HS-27A (cell line): ENCODE measurements around the gene MET.
A peak's percentile ranks its signal among the peaks of the same experiment; 100 is the strongest.
"Not testable (repeated sequence)": the region's sequence is repeated elsewhere in the genome, so short reads cannot be mapped to it uniquely, and the experiment has no call there.

Source experiments
- DNase-seq: peaks from one replicate; pipeline ENCODE4 v3.0.0-alpha.2; 2012; ENCODE audit warnings: low read depth, missing footprints

The MET gene

GRCh38 chr7:116698930-116699721 lies 27.1 kb downstream of the MET start:
- DNase-seq: no peak

GRCh38 chr7:116699722-116700120 lies 27.7 kb downstream of the MET start:
- no peak for DNase-seq

- no peak for DNase-seq
Observed at GRCh38 chr7:116702046-116702785, 30.2 kb downstream of the MET start.

GRCh38 chr7:116704650-116705228 lies 32.7 kb downstream of the MET start:
- no peak for DNase-seq

GRCh38 chr7:116705419-116705818 lies 33.4 kb downstream of the MET start:
- no peak for DNase-seq

GRCh38 chr7:116706668-116707126 lies 34.7 kb downstream of the MET start:
- DNase-seq: peak; percentile 67

GRCh38 chr7:116707289-116707688 lies 35.3 kb downstream of the MET start:
- DNase-seq: no peak

GRCh38 chr7:116708248-116708647 lies 36.3 kb downstream of the MET start:
- no peak for DNase-seq

GRCh38 chr7:116708861-116709260 lies 36.9 kb downstream of the MET start:
- no peak for DNase-seq

GRCh38 chr7:116709336-116709735 lies 37.3 kb downstream of the MET start:
- DNase-seq: no peak

GRCh38 chr7:116710764-116711452 lies 38.9 kb downstream of the MET start:
- no peak for DNase-seq

GRCh38 chr7:116711790-116712189 lies 39.8 kb downstream of the MET start:
- DNase-seq: no peak

- DNase-seq: no peak
Observed at GRCh38 chr7:116713500-116713899, 41.5 kb downstream of the MET start.

GRCh38 chr7:116713918-116714317 lies 41.9 kb downstream of the MET start:
- DNase-seq: no peak

- DNase-seq: no peak
Observed at GRCh38 chr7:116715077-116715476, 43.1 kb downstream of the MET start.

- no peak for DNase-seq
Observed at GRCh38 chr7:116717137-116717536, 45.1 kb downstream of the MET start.

- DNase-seq: not testable (repeated sequence)
Observed at GRCh38 chr7:116723959-116724529, 52.0 kb downstream of the MET start.

- no peak for DNase-seq
Observed at GRCh38 chr7:116724560-116725231, 52.7 kb downstream of the MET start.

- no peak for DNase-seq
Observed at GRCh38 chr7:116726149-116726548, 54.2 kb downstream of the MET start.

- DNase-seq: no peak
Observed at GRCh38 chr7:116726713-116727431, 54.9 kb downstream of the MET start.
